ENCODE measurements around the gene NEGR1. TPM values are rescaled to one million over a fixed set of nuclear protein-coding genes. Genes with fewer than 3 reads are reported as not detected.

The NEGR1 gene
- total and polyA plus RNA-seq, 9 of the 15 experiments (the other 6 are each of a cell fraction or from before 2014, with no cell fraction given) = not detected

GRCh38 chr1:71792264-71792663 is 490.1 kb downstream of the NEGR1 start:
- ChIA-PET POLR2A (no interaction called here), CTCF (ENCODE audit: low intra/inter-chr PET ratio) (no interaction called here)
- DNase-seq (ENCODE audit: extremely low read depth in 1 of 4, low spot score in 3 of 4) (no peak), FAIRE-seq (no peak), ATAC-seq (no peak)
- Histone ChIP-seq H3K9ac (ENCODE audit: insufficient read depth in 1 of 2, low read depth in 2 of 2, low read length in 2 of 2) (no peak overlapping the region), H3K9me3 (replicated peaks; ENCODE audit: control insufficient read depth, insufficient read depth, low read depth, low read length) (0 out of 2 replicates have a peak, but pooled peaks cover 3% of the 10 kb centered on the region), H3K36me3 (ENCODE audit: control insufficient read depth, insufficient read depth, low read length) (no peaks in the 10 kb centered on the region), H3K27me3 (ENCODE audit: control insufficient read depth in 2 of 2, insufficient read depth in 2 of 2, low read length in 2 of 2) (no peaks in the 10 kb centered on the region), H3K79me2 (ENCODE audit: control insufficient read depth, insufficient read depth, low read length) (no peaks in the 10 kb centered on the region), H3K4me1 (replicated peaks in 1 of 2; ENCODE audit: control insufficient read depth in 2 of 2, insufficient read depth in 2 of 2, low read length in 2 of 2) (no peaks in the 10 kb centered on the region), H2AFZ (ENCODE audit: low read depth, low read length) (no peak overlapping the region), H3K4me2 (ENCODE audit: insufficient read depth, low read length) (no peak overlapping the region), H3K27ac (ENCODE audit: extremely low read depth, low read depth, low read length) (no peak overlapping the region), H3K4me3 (no peak overlapping the region), H4K20me1 (replicated peaks; ENCODE audit: control insufficient read depth, insufficient read depth, low read length) (no peaks in the 10 kb centered on the region), H3K9me1 (ENCODE audit: control insufficient read depth, insufficient read depth, low read length) (no peaks in the 10 kb centered on the region)
- no peak for TF ChIP-seq TCF7 (IDR thresholded peaks at IDR 0.05; ENCODE audit: borderline replicate concordance)
- TF ChIP-seq MCM5 (IDR thresholded peaks at IDR 0.05; ENCODE audit: low read depth) = no peak
- TF ChIP-seq ZNF212 (CRISPR knock-in tag; IDR thresholded peaks at IDR 0.05) = no peak
- no peak for TF ChIP-seq ZNF830 (CRISPR knock-in tag; IDR thresholded peaks at IDR 0.05)
- TF ChIP-seq TGIF2 (CRISPR knock-in tag; IDR thresholded peaks at IDR 0.05) = no peak
- TF ChIP-seq ZNF79 (CRISPR knock-in tag; IDR thresholded peaks at IDR 0.05; ENCODE audit: low read depth) = no peak
- no peak for TF ChIP-seq ZBTB2 (IDR thresholded peaks at IDR 0.05)
- no peak for TF ChIP-seq CHD4 (IDR thresholded peaks at IDR 0.05; ENCODE audit: insufficient read depth, insufficient replicate concordance, low read depth, low read length, poor library complexity, severe bottlenecking)
- no peak for TF ChIP-seq ZEB2 (IDR thresholded peaks at IDR 0.05)
- 0% methylated on average over 1 of the region's 1 CpG for WGBS (ENCODE audit: insufficient coverage, low coverage, missing lambda C conversion rate)
- intact Hi-C loops (cut with micrococcal nuclease) (no loop called here), in situ Hi-C loops (cut with MboI) (no loop called here)
- BruUV-seq (replicated peaks) = no TSS peak
